HFF-Myc (cell line): ENCODE data around the gene ELP2.
"Not testable (repeated sequence)": the region's sequence is repeated elsewhere in the genome, so short reads cannot be mapped to it uniquely, and the experiment has no call there.

Source experiments
- DNase-seq: peaks from one replicate; pipeline ENCODE4 v3.0.0-alpha.2; 2011; ENCODE audit warnings: low read depth; ENCODE audit errors: extremely low read depth
- H3K4me3 ChIP-seq: replicated peaks from 2 replicates; pipeline ENCODE4 v1.5.1; 2011; ENCODE audit warnings: low read depth, mild to moderate bottlenecking, control low read depth, low read length
- TF ChIP-seq, protein P1 (sequence below): IDR thresholded peaks from 2 replicates; pipeline ENCODE4 v1.5.1; 2012; ENCODE audit warnings: mild to moderate bottlenecking, low read depth, low read length, control low read depth; ENCODE audit errors: missing control alignments

Gene ELP2

DNA sequence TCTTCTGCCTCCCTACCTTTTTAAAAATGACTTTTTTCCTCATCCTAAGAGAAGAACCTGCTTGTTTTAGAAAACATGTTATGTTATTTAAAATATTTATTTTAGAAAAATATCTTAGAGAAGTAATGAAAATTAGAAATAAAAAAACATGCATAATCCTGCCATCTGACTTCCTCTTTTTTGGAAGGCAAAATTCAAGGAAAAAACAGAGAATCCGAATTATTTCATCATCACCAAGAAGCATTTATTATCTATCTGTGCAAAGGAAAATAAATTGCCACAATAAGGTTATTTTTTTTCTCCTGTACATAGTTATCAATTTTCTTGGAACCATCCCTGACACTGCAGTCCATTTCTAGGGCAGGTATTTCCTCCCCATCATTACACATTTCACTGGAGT lies 15.0 kb upstream of the ELP2 start:
- no peak overlapping the region for H3K4me3 ChIP-seq
- TF ChIP-seq, protein P1, sequence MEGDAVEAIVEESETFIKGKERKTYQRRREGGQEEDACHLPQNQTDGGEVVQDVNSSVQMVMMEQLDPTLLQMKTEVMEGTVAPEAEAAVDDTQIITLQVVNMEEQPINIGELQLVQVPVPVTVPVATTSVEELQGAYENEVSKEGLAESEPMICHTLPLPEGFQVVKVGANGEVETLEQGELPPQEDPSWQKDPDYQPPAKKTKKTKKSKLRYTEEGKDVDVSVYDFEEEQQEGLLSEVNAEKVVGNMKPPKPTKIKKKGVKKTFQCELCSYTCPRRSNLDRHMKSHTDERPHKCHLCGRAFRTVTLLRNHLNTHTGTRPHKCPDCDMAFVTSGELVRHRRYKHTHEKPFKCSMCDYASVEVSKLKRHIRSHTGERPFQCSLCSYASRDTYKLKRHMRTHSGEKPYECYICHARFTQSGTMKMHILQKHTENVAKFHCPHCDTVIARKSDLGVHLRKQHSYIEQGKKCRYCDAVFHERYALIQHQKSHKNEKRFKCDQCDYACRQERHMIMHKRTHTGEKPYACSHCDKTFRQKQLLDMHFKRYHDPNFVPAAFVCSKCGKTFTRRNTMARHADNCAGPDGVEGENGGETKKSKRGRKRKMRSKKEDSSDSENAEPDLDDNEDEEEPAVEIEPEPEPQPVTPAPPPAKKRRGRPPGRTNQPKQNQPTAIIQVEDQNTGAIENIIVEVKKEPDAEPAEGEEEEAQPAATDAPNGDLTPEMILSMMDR, result no peak
- DNase-seq, result no peak

DNA sequence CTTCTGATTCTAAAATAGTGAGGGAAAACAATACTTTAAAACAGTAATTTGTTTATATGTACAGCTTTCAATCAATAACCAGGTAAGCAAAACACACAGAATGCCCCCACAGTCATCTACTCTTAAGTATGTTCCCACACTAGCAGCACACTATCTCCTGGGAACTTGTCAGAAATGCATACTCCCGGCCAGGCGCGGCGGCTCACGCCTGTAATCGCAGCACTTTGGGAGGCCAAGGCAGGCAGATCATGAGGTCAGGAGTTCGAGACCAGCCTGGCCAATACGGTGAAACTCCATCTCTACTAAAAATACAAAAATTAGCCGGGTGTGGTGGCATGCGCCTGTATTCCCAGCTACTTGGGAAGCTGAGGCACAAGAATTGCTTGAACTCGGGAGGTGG lies 12.9 kb upstream of the ELP2 start:
- not testable (repeated sequence) for H3K4me3 ChIP-seq, DNase-seq

DNA sequence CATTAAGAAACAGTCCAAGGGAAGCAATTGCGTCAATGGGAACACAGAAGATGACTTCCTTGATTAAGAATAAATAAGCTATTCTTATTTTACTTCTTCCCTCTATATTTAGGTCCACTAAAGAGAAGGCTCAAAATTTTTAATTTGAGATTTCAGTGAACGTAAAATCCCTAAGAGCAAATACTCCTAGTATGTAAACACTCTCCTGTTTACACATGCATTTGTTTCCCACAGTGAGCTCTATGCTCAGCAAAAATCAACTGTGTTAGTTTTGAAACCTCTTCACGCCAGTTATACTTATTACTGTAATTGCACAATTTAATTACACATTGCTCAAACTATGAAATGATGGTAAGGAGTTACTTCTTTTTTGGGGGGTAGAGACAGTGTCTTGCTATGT lies 9.4 kb upstream of the ELP2 start:
- TF ChIP-seq, protein P1, result no peak
- no peak overlapping the region for H3K4me3 ChIP-seq
- no peak for DNase-seq

DNA sequence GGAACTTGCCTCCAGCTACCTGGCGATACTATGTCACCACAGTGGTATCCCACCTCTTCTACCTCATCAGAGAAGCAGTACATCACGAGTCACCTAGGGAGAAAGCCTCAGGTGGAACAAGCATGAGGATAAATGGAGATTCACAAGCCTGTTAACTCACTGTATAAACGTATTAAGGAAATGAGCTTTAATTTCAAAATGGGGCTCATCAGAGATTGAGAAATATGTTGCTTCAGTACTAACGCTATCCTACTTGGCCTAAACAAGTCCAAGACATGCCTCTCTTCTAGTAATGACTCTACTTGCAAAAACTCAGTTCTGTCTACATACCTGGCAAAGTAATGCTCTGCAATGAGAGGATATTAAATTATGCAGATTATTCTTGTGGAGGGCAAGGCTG lies 4.9 kb upstream of the ELP2 start:
- DNase-seq, result no peak
- TF ChIP-seq, protein P1, result no peak
- H3K4me3 ChIP-seq, result no peak overlapping the region

DNA sequence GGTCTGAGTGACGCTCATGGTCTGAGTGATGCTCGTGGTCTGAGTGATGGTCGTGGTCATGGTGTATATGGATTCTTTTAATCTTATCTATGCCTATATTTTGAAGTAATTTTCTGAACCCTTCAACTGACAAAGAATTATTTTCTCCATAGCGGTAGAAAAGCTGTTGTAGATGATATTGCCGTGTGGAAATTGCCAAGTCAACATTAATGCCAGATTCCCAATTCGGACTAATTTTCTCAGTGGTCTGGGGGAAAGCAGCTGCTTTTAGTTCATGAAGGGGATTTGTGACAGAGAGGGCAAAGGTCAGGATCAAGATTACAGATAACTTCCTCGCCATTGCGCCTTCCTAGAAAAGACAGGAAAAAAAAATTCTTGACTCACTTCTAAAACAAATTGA lies 3.0 kb upstream of the ELP2 start:
- no peak overlapping the region for H3K4me3 ChIP-seq
- DNase-seq, result no peak

GRCh38 chr18:36127836-36128529 lies 1.7 kb upstream of the ELP2 start:
- peak overlapping the region; percentile 98 for H3K4me3 ChIP-seq
- TF ChIP-seq, protein P1, result no peak
- DNase-seq, result no peak

More for the DNA sequence above, 3.0 kb upstream of the ELP2 start:
- TF ChIP-seq, protein P1, result no peak

DNA sequence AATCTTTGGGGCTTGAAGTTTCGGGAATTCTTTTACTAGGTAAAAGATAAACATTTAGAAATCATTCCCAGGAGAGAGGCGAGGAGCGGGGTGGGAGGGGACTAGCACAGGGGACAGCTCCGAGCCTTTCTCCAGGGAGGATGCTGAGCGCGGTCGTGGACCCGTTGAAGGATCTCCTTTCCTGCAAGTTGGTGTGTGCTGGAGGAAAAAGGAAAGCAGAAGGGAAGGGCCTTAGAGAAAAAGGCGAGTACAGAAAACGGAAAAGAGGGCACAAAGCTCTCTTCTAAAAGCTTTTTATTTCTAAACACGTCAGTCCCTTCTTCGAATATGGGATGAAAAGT lies 1.2 kb upstream of the ELP2 start:
- no peak for DNase-seq
- TF ChIP-seq, protein P1, result no peak
- H3K4me3 ChIP-seq, result peak overlapping the region; percentile 98
